Activated CD4-positive, alpha-beta T cell treated with anti-CD3 and anti-CD28 coated beads for 36 hours (primary cell): ENCODE data around the gene NCR2. TPM values are rescaled to one million over a fixed set of nuclear protein-coding genes. Genes with fewer than 3 reads are reported as not detected.

ENCODE experiments used
- ATAC-seq: fragments of 200-7000 bp; cut with Tn5 transposase; one replicate; pipeline ENCODE4 v1.10.0; 2021; ENCODE audit warnings: mild to moderate bottlenecking, moderate library complexity
- CTCF ChIA-PET: fragments of 350-600 bp; sonication (Branson Sonifier 250); formaldehyde crosslinking; loops from one replicate; lab custom pipeline; 2021; ENCODE audit warnings: antibody characterized with exemption; lab: Charles Lee
- POLR2A ChIA-PET: fragments of 350-600 bp; sonication (Branson Sonifier 250); formaldehyde crosslinking; loops from one replicate; lab custom pipeline; 2021; ENCODE audit warnings: antibody characterized with exemption, inconsistent platforms; lab: Charles Lee
- DNase-seq: peaks from one replicate; pipeline ENCODE4 v3.0.0-alpha.2; 2020
- H3K27ac Mint-ChIP-seq: one replicate; pipeline ENCODE4 v1.8.0; 2021; ENCODE audit warnings: mixed read lengths
- H3K27me3 Mint-ChIP-seq: one replicate; pipeline ENCODE4 v1.8.0; 2021; ENCODE audit warnings: mixed read lengths
- H3K36me3 Mint-ChIP-seq: one replicate; pipeline ENCODE4 v1.8.0; 2021; ENCODE audit warnings: low read depth, mixed read lengths
- H3K4me1 Mint-ChIP-seq: one replicate; pipeline ENCODE4 v1.8.0; 2021; ENCODE audit warnings: mixed read lengths
- H3K4me3 Mint-ChIP-seq: one replicate; pipeline ENCODE4 v1.8.0; 2021; ENCODE audit warnings: mild to moderate bottlenecking, moderate library complexity, mixed read lengths
- H3K9me3 Mint-ChIP-seq: one replicate; pipeline ENCODE4 v1.8.0; 2021; ENCODE audit warnings: low read depth, mixed read lengths
- intact Hi-C, 2 experiments: fragments of 100-400 bp; cut with DNase I in 1 of 2; cut with micrococcal nuclease in 1 of 2; formaldehyde crosslinking; loops; one replicate each; pipeline versions ENCODE4 v1.14.2 to v1.15.1; 2022 to 2024; cut with DNase I, micrococcal nuclease
- total RNA-seq, 2 experiments: library from RNA; stranded (reverse); gene quantifications; one replicate each; pipeline ENCODE4 v1.2.3, GENCODE V29; 2021

Gene NCR2
- total RNA-seq, 2 experiments from 2014 or later, result not detected

DNA sequence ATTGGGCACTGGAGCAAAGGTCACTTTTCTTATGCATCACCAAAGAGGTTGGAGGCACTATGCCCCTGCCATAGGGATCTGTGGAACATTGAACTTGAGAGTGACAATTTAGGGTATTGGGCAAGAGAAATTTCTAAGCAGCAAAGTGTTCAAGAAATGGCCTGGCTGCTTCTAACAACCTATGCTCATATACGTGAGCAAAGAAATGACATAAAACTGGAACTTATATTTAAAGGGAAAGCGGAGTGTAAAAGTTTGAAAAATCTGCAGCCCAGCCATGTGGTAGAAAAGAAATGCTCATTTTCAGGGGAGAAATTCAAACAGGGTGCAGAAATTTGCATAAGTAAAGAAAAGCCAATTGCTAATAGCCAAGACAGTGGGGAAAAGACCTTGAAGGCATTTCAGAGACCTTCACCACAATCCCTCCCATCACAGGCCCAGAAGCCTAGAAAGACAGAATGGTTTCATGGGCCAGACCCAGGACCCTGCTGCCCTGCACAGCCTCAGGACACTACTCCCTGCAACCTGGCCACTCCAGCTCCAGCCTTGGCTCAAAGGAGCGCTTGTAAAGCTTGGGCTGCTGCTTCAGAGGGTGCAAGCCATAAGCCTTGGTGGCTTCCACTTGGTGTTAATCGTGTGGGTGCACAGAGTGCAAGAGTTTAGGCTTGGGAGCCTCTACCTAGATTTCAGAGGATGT is 24.4 kb downstream of the NCR2 start:
- H3K27ac Mint-ChIP-seq, result no peak overlapping the region
- intact Hi-C loops, result no loop called here
- peaks cover 6% of the 10 kb centered on the region for H3K27me3 Mint-ChIP-seq
- DNase-seq (no peak), ATAC-seq (no peak)
- H3K4me3 Mint-ChIP-seq, result no peak overlapping the region
- H3K36me3 Mint-ChIP-seq, result peaks cover 2% of the 10 kb centered on the region
- ChIA-PET POLR2A (no interaction called here), CTCF (interaction anchor here (0.7 to 1.0 kb wide), 2 partner anchors 9 to 323 kb away, joined by 3 to 4 read pairs; no protein-coding TSS in a partner anchor)
- H3K4me1 Mint-ChIP-seq, result no peaks in the 10 kb centered on the region
- H3K9me3 Mint-ChIP-seq, result peaks cover 17% of the 10 kb centered on the region

DNA sequence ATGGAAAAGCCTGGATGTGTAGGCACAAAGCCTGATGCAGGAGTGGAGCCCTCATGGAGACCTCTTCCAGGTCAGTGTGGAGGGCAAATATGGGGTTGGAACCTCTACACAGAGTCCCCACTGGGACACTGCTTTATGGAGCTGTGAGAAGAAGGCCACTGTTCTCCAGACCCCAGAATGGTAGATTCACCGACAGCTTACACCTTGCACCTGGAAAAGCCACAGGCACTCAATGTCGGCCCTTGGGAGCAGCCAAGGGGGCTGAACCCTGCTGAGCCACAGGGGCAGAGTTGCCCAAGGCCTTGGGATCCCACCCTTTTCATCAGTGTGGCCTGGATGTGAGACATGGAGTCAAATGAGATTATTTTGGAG is 24.9 kb downstream of the NCR2 start:
- ChIA-PET CTCF (interaction anchor here (0.7 kb wide), 1 partner anchor 322 kb away, joined by 3 read pairs; no protein-coding TSS in a partner anchor), POLR2A (no interaction called here)
- Mint-ChIP-seq H3K4me1 (no peaks in the 10 kb centered on the region), H3K27me3 (peaks cover 6% of the 10 kb centered on the region), H3K4me3 (no peak overlapping the region), H3K36me3 (peaks cover 2% of the 10 kb centered on the region), H3K27ac (no peak overlapping the region), H3K9me3 (peaks cover 17% of the 10 kb centered on the region)
- ATAC-seq (no peak), DNase-seq (no peak)
- intact Hi-C loops, result no loop called here

DNA sequence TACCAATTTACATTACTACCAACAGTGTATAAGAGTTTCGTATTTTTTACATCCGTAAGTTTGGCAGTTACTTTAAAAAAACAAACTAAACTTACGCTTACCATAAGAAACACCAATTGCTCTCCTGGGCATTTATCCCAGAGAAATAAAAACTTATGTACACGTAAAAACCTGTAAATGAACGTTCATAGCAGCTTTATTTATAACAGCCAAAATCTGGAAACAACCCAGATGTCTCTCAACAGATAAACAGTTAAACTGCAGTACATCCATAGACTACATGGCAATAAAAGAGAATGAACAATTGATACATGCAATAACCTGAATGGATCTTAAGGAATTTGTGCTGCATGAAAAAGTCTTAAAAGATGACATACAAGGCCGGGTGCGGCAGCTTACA is 30.7 kb downstream of the NCR2 start:
- ChIA-PET CTCF (interaction anchor here (2.9 kb wide), 1 partner anchor 223 kb away, joined by 13 read pairs; no protein-coding TSS in a partner anchor), POLR2A (no interaction called here)
- H3K27ac Mint-ChIP-seq, result no peak overlapping the region
- H3K9me3 Mint-ChIP-seq, result peaks cover 8% of the 10 kb centered on the region
- ATAC-seq (no peak), DNase-seq (no peak)
- H3K36me3 Mint-ChIP-seq, result peaks cover 2% of the 10 kb centered on the region
- intact Hi-C loops, result no loop called here
- peaks cover 2% of the 10 kb centered on the region for H3K4me1 Mint-ChIP-seq
- H3K27me3 Mint-ChIP-seq, result peaks cover 28% of the 10 kb centered on the region
- no peak overlapping the region for H3K4me3 Mint-ChIP-seq

DNA sequence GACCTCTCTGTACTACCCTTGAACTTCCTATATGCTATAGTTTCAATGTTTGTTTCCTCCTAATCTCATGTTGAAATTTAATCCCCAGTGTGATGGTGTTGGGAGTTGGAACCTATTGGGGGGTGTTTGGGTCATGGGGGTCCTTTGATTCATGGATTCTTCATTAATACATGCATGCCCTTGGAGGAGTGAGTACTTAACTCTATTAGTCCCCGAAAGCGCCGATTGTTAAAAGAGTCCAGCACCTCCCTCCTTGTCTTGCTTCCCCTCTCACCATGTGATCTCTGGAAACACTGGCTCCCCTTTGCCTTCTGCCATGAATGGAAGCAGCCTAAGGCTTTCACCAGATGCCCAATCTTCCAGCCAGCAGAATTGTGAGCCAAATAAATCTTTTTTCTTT is 31.7 kb downstream of the NCR2 start:
- ChIA-PET POLR2A (no interaction called here), CTCF (interaction anchor here (0.6 to 2.9 kb wide), 10 partner anchors 16 to 319 kb away, joined by 3 to 13 read pairs (median 6); no protein-coding TSS in a partner anchor)
- peaks cover 37% of the 10 kb centered on the region for H3K27me3 Mint-ChIP-seq
- no peak for ATAC-seq
- peaks cover 10% of the 10 kb centered on the region for H3K4me1 Mint-ChIP-seq
- H3K9me3 Mint-ChIP-seq, result peaks cover 2% of the 10 kb centered on the region
- intact Hi-C loops, result no loop called here
- peaks cover 2% of the 10 kb centered on the region for H3K36me3 Mint-ChIP-seq
- no peak for DNase-seq
- no peak overlapping the region for H3K4me3 Mint-ChIP-seq
- no peak overlapping the region for H3K27ac Mint-ChIP-seq

DNA sequence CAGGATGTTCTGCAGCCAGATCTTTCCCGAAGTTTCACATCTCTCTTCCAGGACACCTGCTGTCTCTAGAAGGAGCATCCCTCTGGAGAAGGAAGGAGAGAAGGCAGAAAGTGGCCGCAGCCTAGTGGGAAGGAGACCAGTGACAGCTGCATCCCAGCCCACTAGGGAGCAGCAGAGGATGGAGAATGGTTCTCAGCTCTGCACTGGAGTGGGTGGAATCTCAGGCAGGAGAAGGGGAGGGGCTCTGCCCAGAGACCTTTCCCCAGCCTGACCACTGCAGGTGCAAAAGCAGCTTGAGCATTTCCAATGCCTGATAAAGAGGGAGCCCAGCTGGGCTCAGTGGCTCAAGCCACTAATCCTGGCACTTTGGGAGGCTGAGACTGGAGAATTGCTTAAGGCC is 32.3 kb downstream of the NCR2 start:
- Mint-ChIP-seq H3K4me1 (peaks cover 15% of the 10 kb centered on the region), H3K27ac (no peak overlapping the region), H3K36me3 (no peaks in the 10 kb centered on the region), H3K4me3 (no peak overlapping the region), H3K27me3 (peaks cover 43% of the 10 kb centered on the region), H3K9me3 (no peaks in the 10 kb centered on the region)
- POLR2A ChIA-PET, result no interaction called here
- intact Hi-C loops, result loop anchor here (1.0 to 2.0 kb wide), 3 partner anchors 57 to 235 kb away; no protein-coding TSS in a partner anchor
- DNase-seq, result peak; percentile 36
- CTCF ChIA-PET, result interaction anchor here (0.6 to 2.9 kb wide), 21 partner anchors 10 to 321 kb away, joined by 3 to 13 read pairs (median 4); no protein-coding TSS in a partner anchor
- ATAC-seq, result no peak

DNA sequence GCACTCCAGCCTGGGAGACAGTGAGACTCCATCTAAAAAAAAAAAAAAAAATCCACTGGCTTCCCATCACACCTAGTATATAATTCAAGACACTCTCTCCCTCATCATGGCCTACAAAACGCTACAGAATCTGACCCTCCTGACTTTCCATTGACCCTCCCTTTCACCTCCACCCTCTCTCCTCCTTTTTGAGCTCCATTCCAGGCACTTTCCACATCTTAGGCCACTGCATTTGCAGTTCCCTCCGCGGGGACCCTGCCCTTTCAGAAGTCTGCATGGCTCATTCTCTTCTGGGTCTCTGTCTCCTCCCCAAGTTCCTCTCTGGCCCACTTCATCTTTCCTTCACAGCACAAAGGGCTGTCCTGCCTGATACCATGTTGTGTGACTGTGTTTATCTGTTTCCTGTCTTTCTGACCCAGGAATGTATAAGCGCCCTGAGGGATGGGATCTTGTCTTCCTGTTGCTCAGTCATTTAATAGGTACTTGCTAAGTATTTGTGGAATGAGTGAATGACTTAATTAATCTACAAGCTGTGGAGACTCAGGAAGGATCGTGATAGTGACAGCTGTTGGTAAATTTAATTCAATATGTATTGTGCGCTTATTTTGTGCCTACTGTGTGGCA is 35.2 kb downstream of the NCR2 start:
- ATAC-seq (no peak), DNase-seq (no peak)
- no peak overlapping the region for H3K27ac Mint-ChIP-seq
- peaks cover 29% of the 10 kb centered on the region for H3K4me1 Mint-ChIP-seq
- POLR2A ChIA-PET, result no interaction called here
- H3K9me3 Mint-ChIP-seq, result no peaks in the 10 kb centered on the region
- H3K27me3 Mint-ChIP-seq, result peaks cover 62% of the 10 kb centered on the region
- intact Hi-C loops, result loop anchor here in 1 of 2 experiments (5.0 kb wide), 1 partner anchor 137 kb away; no protein-coding TSS in a partner anchor
- CTCF ChIA-PET, result interaction anchor here (0.6 to 0.9 kb wide), 6 partner anchors 52 to 318 kb away, joined by 3 to 4 read pairs (median 3); no protein-coding TSS in a partner anchor
- no peaks in the 10 kb centered on the region for H3K36me3 Mint-ChIP-seq
- H3K4me3 Mint-ChIP-seq, result no peak overlapping the region

DNA sequence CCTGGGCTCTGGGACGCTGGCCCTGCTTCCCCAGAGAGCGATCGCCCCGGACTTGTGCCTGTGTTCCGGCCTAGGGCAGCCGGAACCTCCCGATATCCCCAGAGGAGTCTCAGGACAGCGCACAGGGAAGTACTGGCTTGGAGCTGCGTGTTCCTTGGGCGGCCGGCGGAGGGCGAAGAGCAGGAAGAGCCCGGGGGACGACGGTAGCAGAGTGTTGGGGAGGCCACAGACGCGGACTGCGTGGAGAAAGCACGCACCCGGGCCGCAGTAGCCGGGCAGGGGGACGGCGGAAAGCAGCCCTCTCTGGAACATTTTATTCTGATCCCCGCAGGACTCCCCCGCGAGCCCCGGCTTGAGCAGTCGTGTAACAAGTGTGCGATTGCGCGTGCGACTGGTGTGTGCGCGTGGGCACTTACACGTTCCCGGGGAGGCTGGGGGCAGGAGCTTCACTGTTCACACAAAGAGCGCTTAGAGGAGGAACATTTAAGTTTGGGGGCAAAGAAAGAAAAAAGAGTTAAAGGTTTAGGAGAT is 36.1 kb downstream of the NCR2 start:
- Mint-ChIP-seq H3K27me3 (peaks cover 64% of the 10 kb centered on the region), H3K36me3 (no peaks in the 10 kb centered on the region), H3K9me3 (no peaks in the 10 kb centered on the region), H3K4me3 (peak overlapping the region; percentile 58), H3K27ac (no peak overlapping the region), H3K4me1 (peaks cover 29% of the 10 kb centered on the region)
- ATAC-seq (no peak), DNase-seq (peak; percentile 41)
- POLR2A ChIA-PET, result no interaction called here
- intact Hi-C loops, result loop anchor here in 1 of 2 experiments (5.0 kb wide), 1 partner anchor 136 kb away; no protein-coding TSS in a partner anchor
- CTCF ChIA-PET, result interaction anchor here (0.6 to 1.1 kb wide), 4 partner anchors 12 to 314 kb away, joined by 3 to 5 read pairs (median 4); no protein-coding TSS in a partner anchor

DNA sequence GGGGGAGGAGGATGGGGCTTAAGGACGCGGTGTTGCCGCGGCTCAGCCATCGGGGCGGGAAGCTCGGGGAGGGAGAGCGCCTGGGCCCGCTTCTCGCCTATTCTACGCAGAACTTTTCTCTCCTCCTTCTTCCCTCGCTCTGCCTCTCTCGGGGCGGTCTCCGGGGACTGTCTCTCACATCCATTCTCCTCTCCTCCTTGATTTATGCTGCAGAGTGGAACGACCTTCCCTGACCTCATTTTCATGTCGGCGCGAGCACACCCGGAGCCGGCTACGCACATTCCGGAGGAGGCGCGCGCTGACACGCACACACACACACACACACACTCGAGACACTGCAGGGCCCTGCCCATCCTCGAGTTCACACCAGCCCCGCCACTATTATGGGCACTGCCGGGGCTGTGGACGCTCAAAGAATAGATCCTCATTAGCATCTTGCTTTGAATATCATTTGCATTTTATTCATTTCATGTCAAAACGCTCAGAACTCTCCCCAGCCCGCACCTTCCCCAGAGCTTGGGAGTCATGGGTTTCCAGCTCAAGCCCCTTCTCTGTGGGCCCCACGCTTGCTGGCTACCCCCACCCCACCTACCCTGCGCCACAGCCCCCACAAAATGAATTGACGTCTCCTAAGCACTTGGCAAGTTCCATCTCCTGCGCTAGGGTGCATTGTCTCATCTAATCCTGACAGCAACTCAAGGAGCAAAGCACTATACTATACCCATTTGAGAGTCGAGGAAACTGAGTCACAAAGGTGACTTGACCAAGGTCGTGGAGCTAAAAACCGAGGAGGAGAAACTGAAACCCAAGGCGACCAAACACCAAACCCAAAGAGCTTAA is 36.8 kb downstream of the NCR2 start:
- Mint-ChIP-seq H3K9me3 (no peaks in the 10 kb centered on the region), H3K4me1 (peaks cover 29% of the 10 kb centered on the region), H3K27me3 (peaks cover 69% of the 10 kb centered on the region), H3K27ac (peak overlapping the region; percentile 16), H3K36me3 (no peaks in the 10 kb centered on the region), H3K4me3 (peak overlapping the region; percentile 58)
- ChIA-PET CTCF (interaction anchor here (0.6 to 1.4 kb wide), 9 partner anchors 11 to 313 kb away, joined by 3 to 5 read pairs (median 4); no protein-coding TSS in a partner anchor), POLR2A (no interaction called here)
- intact Hi-C loops, result loop anchor here in 1 of 2 experiments (5.0 kb wide), 1 partner anchor 135 kb away; no protein-coding TSS in a partner anchor
- DNase-seq, result peak; percentile 34
- ATAC-seq, result no peak

DNA sequence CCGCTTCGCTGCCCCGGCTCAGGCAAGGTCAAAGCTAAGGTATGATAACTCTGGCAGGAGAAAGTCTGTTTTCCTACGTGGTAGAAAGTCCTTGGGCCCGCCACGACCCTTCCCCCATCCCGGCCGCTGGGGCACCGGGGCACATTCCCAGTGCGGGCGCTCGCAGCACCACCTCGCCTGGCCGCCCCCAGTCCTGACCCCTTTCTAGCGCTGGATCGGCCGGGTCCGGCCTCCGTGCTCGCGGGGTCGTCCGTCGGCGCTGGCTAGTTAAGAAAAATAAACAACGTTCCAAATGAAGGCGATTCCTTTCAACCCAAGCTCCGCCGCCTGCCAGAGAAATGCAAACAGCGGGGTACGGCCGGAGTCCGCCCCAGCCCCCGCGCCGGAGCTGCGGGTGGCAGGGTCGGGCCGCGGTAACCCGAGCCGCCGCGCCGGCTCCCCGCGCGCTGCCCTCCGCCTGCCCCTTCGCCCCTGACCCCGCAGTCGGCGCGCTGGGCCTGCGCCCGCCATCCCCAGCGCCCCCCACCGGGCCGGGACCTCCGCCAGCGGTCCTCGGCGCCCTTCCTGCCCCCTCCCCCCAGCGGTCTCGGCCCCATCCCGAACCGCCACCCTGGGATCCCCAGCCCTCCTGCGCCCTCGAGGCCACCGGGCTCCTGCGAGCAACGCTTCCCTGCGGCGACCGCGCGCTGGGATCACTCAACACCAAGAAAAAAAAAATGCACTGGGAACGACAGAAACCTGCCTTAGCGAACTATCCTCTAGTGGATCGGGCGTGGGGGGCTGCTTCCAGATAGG is 37.6 kb downstream of the NCR2 start:
- Mint-ChIP-seq H3K9me3 (no peaks in the 10 kb centered on the region), H3K27ac (no peak overlapping the region)
- intact Hi-C loops, result loop anchor here in 1 of 2 experiments (5.0 kb wide), 1 partner anchor 134 kb away; no protein-coding TSS in a partner anchor

DNA sequence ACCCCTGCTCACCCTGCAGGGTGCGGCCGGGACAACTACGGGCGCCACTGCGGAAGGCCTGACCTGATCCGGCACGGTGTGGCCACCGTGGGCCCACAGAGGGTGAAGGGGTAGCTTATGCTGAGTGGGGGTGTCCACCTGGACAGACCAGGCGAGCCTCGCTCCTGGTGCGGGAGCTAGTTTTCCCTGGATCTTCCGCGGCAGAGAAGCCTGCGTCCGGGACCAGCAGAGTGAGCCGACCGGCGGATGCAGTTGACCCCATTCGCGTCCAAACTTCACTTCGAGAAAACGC is 38.2 kb downstream of the NCR2 start:
- H3K27ac Mint-ChIP-seq, result no peak overlapping the region
- intact Hi-C loops, result loop anchor here in 1 of 2 experiments (5.0 kb wide), 1 partner anchor 134 kb away; no protein-coding TSS in a partner anchor
- CTCF ChIA-PET, result interaction anchor here (0.7 to 1.4 kb wide), 7 partner anchors 12 to 310 kb away, joined by 3 to 7 read pairs (median 4); no protein-coding TSS in a partner anchor
- DNase-seq (no peak), ATAC-seq (no peak)
- POLR2A ChIA-PET, result no interaction called here
- H3K36me3 Mint-ChIP-seq, result no peaks in the 10 kb centered on the region
- no peak overlapping the region for H3K4me3 Mint-ChIP-seq
- H3K9me3 Mint-ChIP-seq, result no peaks in the 10 kb centered on the region
- peaks cover 74% of the 10 kb centered on the region for H3K27me3 Mint-ChIP-seq
- H3K4me1 Mint-ChIP-seq, result peaks cover 29% of the 10 kb centered on the region

More for the DNA sequence above, 37.6 kb downstream of the NCR2 start:
- DNase-seq (peak; percentile 13), ATAC-seq (no peak)
- H3K4me1 Mint-ChIP-seq, result peaks cover 29% of the 10 kb centered on the region
- H3K27me3 Mint-ChIP-seq, result peaks cover 72% of the 10 kb centered on the region
- H3K4me3 Mint-ChIP-seq, result peak overlapping the region; percentile 58
- ChIA-PET CTCF (interaction anchor here (0.7 to 1.4 kb wide), 10 partner anchors 10 to 311 kb away, joined by 3 to 5 read pairs (median 4); no protein-coding TSS in a partner anchor), POLR2A (no interaction called here)
- no peaks in the 10 kb centered on the region for H3K36me3 Mint-ChIP-seq
